Hematopoietic multipotent progenitor cell treated with erythropoietin and hydrocortisone succinate and interleukin-3 and kit ligand, for 15 days (in vitro differentiated cells): ENCODE data around the gene RPLP1.

Source experiments
- DNase-seq: peaks from one replicate; pipeline ENCODE4 v3.0.0-alpha.2; 2015; ENCODE audit warnings: low spot score

Gene RPLP1

GRCh38 chr15:69452692-69453521, at the start of gene RPLP1:
Gene RPLP1, plus strand, starts transcription at chr15:69452818. Its CDS starts 131 bp downstream, at chr15:69452949.
- DNase-seq = peak; percentile 94

- DNase-seq = no peak
These were observed 49.0 kb upstream of the RPLP1 start for GRCh38 chr15:69403594-69403993.

GRCh38 chr15:69405110-69405509, 47.5 kb upstream of the RPLP1 start:
- no peak for DNase-seq

- DNase-seq = no peak
These were observed 44.8 kb upstream of the RPLP1 start for GRCh38 chr15:69407719-69408400.

GRCh38 chr15:69408841-69409240, 43.8 kb upstream of the RPLP1 start:
- DNase-seq = no peak

- DNase-seq = no peak
These were observed 42.3 kb upstream of the RPLP1 start for GRCh38 chr15:69410248-69410874.

- no peak for DNase-seq
These were observed 40.3 kb upstream of the RPLP1 start for GRCh38 chr15:69412274-69412673.

GRCh38 chr15:69412701-69413100, 39.9 kb upstream of the RPLP1 start:
- DNase-seq = no peak

GRCh38 chr15:69413822-69414700, 38.6 kb upstream of the RPLP1 start, which contains the start of gene KIF23:
Gene KIF23, plus strand, starts transcription at chr15:69414349. Its CDS starts 117 bp downstream, at chr15:69414466.
- DNase-seq = peak; percentile 92

- DNase-seq = peak; percentile 23
These were observed 37.9 kb upstream of the RPLP1 start for GRCh38 chr15:69414701-69415167.

- DNase-seq = no peak
These were observed 37.2 kb upstream of the RPLP1 start for GRCh38 chr15:69415381-69415780.

GRCh38 chr15:69417581-69417980, 35.0 kb upstream of the RPLP1 start:
- DNase-seq = no peak

- DNase-seq = no peak
These were observed 31.1 kb upstream of the RPLP1 start for GRCh38 chr15:69421498-69421897.

- no peak for DNase-seq
These were observed 30.2 kb upstream of the RPLP1 start for GRCh38 chr15:69422336-69422895.

GRCh38 chr15:69424001-69424400, 28.6 kb upstream of the RPLP1 start:
- no peak for DNase-seq

- no peak for DNase-seq
These were observed 27.7 kb upstream of the RPLP1 start for GRCh38 chr15:69424748-69425413.

GRCh38 chr15:69433831-69434230, 18.8 kb upstream of the RPLP1 start:
- no peak for DNase-seq

GRCh38 chr15:69434238-69434637, 18.4 kb upstream of the RPLP1 start:
- no peak for DNase-seq

GRCh38 chr15:69434679-69435078, 17.9 kb upstream of the RPLP1 start:
- no peak for DNase-seq

- no peak for DNase-seq
These were observed 16.6 kb upstream of the RPLP1 start for GRCh38 chr15:69435985-69436384.

GRCh38 chr15:69436951-69437350, 15.7 kb upstream of the RPLP1 start:
- no peak for DNase-seq
